Measurements from ENCODE around the gene RBM10.

The RBM10 gene

GRCh38 chrX:47176101-47176740 is 31.2 kb downstream of the RBM10 start:
- DNase-seq (ENCODE audit: low read depth): no peak

- DNase-seq (ENCODE audit: low read depth): no peak
Measured at GRCh38 chrX:47177079-47177478, 32.1 kb downstream of the RBM10 start.

- no peak for DNase-seq (ENCODE audit: low read depth)
Measured at GRCh38 chrX:47178337-47178736, 33.3 kb downstream of the RBM10 start.

- DNase-seq (ENCODE audit: low read depth): peak; percentile 83
Measured at GRCh38 chrX:47179221-47179927, 34.4 kb downstream of the RBM10 start.

- no peak for DNase-seq (ENCODE audit: low read depth)
Measured at GRCh38 chrX:47179928-47180255, 34.9 kb downstream of the RBM10 start.

- no peak for DNase-seq (ENCODE audit: low read depth)
Measured at GRCh38 chrX:47180346-47180745, 35.3 kb downstream of the RBM10 start.

GRCh38 chrX:47181301-47181700 is 36.3 kb downstream of the RBM10 start:
- DNase-seq (ENCODE audit: low read depth): no peak

- DNase-seq (ENCODE audit: low read depth): no peak
Measured at GRCh38 chrX:47182106-47182700, 37.2 kb downstream of the RBM10 start.

- no peak for DNase-seq (ENCODE audit: low read depth)
Measured at GRCh38 chrX:47184486-47184885, 39.5 kb downstream of the RBM10 start.

- no peak for DNase-seq (ENCODE audit: low read depth)
Measured at GRCh38 chrX:47185241-47185640, 40.2 kb downstream of the RBM10 start.

GRCh38 chrX:47186096-47186740 is 41.2 kb downstream of the RBM10 start:
- DNase-seq (ENCODE audit: low read depth): no peak

GRCh38 chrX:47187106-47187677 is 42.2 kb downstream of the RBM10 start:
- no peak for DNase-seq (ENCODE audit: low read depth)

GRCh38 chrX:47189906-47190305 is 44.9 kb downstream of the RBM10 start:
- no peak for DNase-seq (ENCODE audit: low read depth)

GRCh38 chrX:47190445-47191269 is 45.6 kb downstream of the RBM10 start:
- DNase-seq (ENCODE audit: low read depth): peak; percentile 94

GRCh38 chrX:47191331-47191730 is 46.3 kb downstream of the RBM10 start:
- no peak for DNase-seq (ENCODE audit: low read depth)

- DNase-seq (ENCODE audit: low read depth): no peak
Measured at GRCh38 chrX:47191806-47192401, 46.9 kb downstream of the RBM10 start.

GRCh38 chrX:47193475-47194193 is 48.6 kb downstream of the RBM10 start, which contains the start of gene UBA1:
TSS of gene UBA1 (plus strand) at chrX:47193829. CDS start at chrX:47198803, 4,974 bp downstream.
- DNase-seq (ENCODE audit: low read depth): peak; percentile 89

- no peak for DNase-seq (ENCODE audit: low read depth)
Measured at GRCh38 chrX:47194194-47194787, 49.3 kb downstream of the RBM10 start.

- DNase-seq (ENCODE audit: low read depth): no peak
Measured at GRCh38 chrX:47196098-47196497, 51.1 kb downstream of the RBM10 start.

GRCh38 chrX:47197526-47197925 is 52.5 kb downstream of the RBM10 start:
- DNase-seq (ENCODE audit: low read depth): no peak
